Measurements from ENCODE around the gene KMT2C.

DNA sequence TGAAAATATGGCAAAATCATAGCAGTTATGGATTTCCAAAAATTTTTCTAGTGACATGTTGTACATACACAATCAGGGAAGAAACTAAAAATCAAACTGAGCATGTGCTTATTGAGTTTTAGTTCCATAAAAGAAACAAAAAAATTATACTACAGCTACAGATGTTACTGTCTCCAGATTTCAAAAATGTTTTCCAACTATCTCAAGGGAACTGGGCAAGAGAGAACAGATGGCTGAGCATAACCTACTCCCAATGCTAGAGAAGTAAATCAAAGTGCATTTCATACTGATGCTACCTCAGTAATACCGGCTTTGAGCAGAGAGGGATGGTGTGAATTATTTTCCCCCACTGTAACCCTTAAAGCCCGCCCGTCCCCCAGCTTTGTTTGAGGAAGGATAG lies 40.7 kb upstream of the KMT2C start:
- no peak for TF ChIP-seq EZH2 (IDR thresholded peaks at IDR 0.05; ENCODE audit: borderline replicate concordance)
- TF ChIP-seq, protein P1, sequence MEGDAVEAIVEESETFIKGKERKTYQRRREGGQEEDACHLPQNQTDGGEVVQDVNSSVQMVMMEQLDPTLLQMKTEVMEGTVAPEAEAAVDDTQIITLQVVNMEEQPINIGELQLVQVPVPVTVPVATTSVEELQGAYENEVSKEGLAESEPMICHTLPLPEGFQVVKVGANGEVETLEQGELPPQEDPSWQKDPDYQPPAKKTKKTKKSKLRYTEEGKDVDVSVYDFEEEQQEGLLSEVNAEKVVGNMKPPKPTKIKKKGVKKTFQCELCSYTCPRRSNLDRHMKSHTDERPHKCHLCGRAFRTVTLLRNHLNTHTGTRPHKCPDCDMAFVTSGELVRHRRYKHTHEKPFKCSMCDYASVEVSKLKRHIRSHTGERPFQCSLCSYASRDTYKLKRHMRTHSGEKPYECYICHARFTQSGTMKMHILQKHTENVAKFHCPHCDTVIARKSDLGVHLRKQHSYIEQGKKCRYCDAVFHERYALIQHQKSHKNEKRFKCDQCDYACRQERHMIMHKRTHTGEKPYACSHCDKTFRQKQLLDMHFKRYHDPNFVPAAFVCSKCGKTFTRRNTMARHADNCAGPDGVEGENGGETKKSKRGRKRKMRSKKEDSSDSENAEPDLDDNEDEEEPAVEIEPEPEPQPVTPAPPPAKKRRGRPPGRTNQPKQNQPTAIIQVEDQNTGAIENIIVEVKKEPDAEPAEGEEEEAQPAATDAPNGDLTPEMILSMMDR (IDR thresholded peaks at IDR 0.05; ENCODE audit: poor library complexity) = no peak
